Stimulated activated CD4-positive, alpha-beta T cell treated with anti-CD3 and anti-CD28 coated beads, Interleukin-2, amount 100 ng/mL, for 4 hours (primary cell): Measurements from ENCODE around the gene RUBCNL.
A peak's percentile ranks its signal among the peaks of the same experiment; 100 is the strongest.

ENCODE experiments used
- DNase-seq: peaks from one replicate; pipeline ENCODE4 v3.0.0-alpha.2; 2020; ENCODE audit warnings: low read depth

Gene RUBCNL

GRCh38 chr13:46340631-46341111, 46.4 kb downstream of the RUBCNL start:
- DNase-seq = no peak

GRCh38 chr13:46340011-46340410, 47.0 kb downstream of the RUBCNL start:
- no peak for DNase-seq

- no peak for DNase-seq
These were observed 47.9 kb downstream of the RUBCNL start for GRCh38 chr13:46339035-46339666.

- DNase-seq = no peak
These were observed 49.4 kb downstream of the RUBCNL start for GRCh38 chr13:46337700-46338099.

GRCh38 chr13:46334035-46334822, 52.8 kb downstream of the RUBCNL start:
- DNase-seq = no peak

GRCh38 chr13:46332772-46333171, 54.3 kb downstream of the RUBCNL start:
- DNase-seq = no peak

GRCh38 chr13:46329624-46330023, 57.4 kb downstream of the RUBCNL start:
- no peak for DNase-seq

GRCh38 chr13:46327246-46327645, 59.8 kb downstream of the RUBCNL start:
- no peak for DNase-seq

GRCh38 chr13:46324976-46325375, 62.1 kb downstream of the RUBCNL start:
- DNase-seq = no peak

GRCh38 chr13:46321494-46322225, 65.4 kb downstream of the RUBCNL start:
- DNase-seq = peak; percentile 59

GRCh38 chr13:46320821-46321220, 66.2 kb downstream of the RUBCNL start:
- no peak for DNase-seq

- no peak for DNase-seq
These were observed 66.6 kb downstream of the RUBCNL start for GRCh38 chr13:46320406-46320805.

- no peak for DNase-seq
These were observed 68.1 kb downstream of the RUBCNL start for GRCh38 chr13:46318986-46319385.

GRCh38 chr13:46317120-46317519, 69.9 kb downstream of the RUBCNL start:
- DNase-seq = no peak

- no peak for DNase-seq
These were observed 71.5 kb downstream of the RUBCNL start for GRCh38 chr13:46315491-46316075.

GRCh38 chr13:46315036-46315435, 72.0 kb downstream of the RUBCNL start:
- no peak for DNase-seq

- no peak for DNase-seq
These were observed 72.5 kb downstream of the RUBCNL start for GRCh38 chr13:46314587-46314986.

GRCh38 chr13:46313432-46314257, 73.4 kb downstream of the RUBCNL start:
- no peak for DNase-seq

GRCh38 chr13:46313024-46313423, 74.0 kb downstream of the RUBCNL start:
- no peak for DNase-seq

- no peak for DNase-seq
These were observed 75.8 kb downstream of the RUBCNL start for GRCh38 chr13:46311217-46311616.

- DNase-seq = no peak
These were observed 77.0 kb downstream of the RUBCNL start for GRCh38 chr13:46310066-46310465.

GRCh38 chr13:46307554-46307953, 79.5 kb downstream of the RUBCNL start:
- no peak for DNase-seq
